Astrocyte of the hippocampus (primary cell): ENCODE results near the gene TAL1.

Experiments
- DNase-seq: peaks from one replicate; pipeline ENCODE4 v3.0.0; 2011; ENCODE audit warnings: low read depth, low spot score

Gene TAL1

GRCh38 chr1:47188791-47189785 lies 42.9 kb downstream of the TAL1 start:
- no peak for DNase-seq

DNA sequence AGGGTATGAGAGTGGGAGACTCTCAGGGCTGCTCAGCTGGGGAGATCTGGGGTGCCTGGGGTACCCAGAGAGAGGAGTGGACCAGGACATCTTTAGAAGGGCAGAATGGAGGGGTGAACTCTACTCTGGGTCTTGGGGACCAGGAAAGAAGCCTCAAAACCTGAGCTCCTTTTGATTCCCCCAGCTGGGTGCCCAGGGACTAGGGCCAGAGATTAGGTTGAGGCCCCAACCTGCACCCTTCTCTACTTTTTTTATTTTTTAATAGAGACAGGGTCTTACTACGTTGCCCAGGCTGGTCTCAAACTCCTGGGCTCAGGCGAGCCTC lies 44.1 kb downstream of the TAL1 start:
- DNase-seq = no peak

DNA sequence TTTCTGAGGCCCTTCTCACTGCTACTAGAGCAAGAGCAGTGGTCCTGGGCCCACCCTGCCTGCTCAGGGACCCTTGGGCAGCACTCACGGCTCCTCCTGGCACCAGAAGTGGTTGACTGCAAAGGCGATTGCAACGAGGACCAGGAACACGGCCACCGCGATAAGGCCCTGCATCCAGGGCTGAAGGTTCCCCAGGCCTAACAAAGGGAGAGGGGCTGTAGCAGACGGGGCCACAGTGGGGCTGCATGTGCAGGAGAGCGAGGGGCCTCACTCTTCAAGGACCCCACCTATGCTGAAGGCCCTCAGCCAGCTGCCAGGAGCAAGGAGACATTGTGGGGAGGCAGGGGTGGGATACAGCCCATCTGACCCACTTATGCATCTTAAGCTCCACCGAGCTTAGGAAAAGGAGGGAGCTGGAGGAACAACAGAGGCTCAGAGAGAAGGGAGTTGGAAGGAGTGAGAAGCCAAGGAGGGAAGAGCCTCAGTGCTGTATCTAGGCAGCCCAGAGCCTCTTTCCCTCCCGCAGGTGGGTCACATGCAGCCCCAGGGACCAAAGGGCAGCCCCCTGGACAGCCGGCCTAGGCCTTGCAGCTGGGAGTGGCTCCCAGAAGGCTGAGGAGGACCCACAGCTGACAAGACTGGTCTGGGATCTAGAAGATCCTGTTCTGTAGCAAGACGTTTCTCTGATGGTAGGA lies 44.6 kb downstream of the TAL1 start:
- no peak for DNase-seq

- DNase-seq = no peak
Measured at GRCh38 chr1:47186267-47187185, 45.5 kb downstream of the TAL1 start.

DNA sequence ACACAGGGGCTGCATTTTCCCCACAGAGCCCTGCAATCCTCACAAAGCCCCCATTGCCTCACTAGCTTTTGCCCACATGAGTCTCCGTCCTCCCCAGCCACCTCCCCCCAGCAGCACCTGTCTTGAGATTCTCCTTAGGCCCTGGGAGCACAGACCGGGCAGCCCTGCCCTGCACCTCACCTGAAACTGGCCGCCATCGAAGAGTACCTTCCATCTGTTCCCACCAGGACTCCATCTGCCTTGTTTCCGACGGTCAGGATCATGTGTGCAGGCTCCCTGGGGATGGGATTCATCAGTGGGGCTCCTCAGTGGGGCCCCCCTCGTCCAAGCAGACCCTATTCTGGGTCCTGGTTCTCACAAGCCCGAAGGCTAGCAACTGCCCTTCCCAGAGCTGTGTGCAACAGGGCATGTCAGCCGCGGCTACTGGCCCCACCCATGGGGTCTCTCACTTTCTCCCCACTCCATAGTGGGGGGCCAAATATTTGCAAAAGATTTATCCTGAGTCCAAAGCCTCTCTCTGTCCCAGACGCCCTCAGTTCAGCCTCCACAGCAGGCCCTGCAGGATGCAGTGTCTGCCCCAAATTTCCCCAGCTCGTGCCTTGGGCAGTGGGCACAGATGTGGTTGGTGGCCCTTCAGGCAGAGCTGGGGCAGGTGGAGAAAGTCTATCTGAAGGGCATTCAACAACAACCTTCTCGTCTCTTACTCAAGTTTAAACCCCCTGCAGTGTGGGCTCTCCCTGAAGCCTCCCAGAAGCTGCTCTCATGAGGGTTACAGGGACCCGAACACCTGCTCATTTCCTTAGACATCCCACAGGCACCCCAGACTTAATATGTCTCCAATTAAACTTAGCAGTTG lies 47.0 kb downstream of the TAL1 start:
- no peak for DNase-seq

DNA sequence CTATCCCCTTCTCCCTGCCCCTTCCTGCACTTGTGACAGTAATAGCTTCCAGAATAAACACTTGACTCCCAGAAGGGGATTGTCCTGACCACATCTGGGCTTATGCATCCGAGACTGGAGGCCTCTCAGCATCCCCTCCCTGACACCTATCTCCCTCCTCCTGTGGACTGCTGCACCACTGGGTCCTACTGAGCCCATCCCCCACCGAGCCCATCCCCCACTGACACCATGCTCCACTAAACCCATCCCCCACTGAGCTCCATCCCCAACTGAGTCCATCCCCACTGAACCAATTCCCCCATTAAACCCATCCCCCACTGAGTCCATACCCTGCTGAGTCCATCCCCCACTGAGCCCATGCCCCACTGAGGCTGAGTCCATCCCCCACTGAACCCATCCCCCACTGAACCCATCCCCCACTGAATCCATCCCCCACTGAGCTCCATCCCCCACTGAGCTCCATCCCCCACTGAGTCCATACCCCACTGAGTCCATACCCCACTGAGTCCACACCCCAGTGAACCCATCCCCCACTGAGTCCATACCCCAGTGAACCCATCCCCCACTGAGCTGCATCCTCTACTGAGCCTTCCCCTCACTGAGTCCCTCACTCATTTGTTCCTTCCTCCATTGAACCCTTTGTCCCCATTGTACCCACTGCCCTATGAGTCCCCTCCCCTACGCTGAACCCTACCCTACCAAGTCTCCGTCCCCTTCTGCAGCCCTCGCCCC lies 47.8 kb downstream of the TAL1 start:
- DNase-seq = no peak

GRCh38 chr1:47183308-47184089 lies 48.5 kb downstream of the TAL1 start:
- no peak for DNase-seq

DNA sequence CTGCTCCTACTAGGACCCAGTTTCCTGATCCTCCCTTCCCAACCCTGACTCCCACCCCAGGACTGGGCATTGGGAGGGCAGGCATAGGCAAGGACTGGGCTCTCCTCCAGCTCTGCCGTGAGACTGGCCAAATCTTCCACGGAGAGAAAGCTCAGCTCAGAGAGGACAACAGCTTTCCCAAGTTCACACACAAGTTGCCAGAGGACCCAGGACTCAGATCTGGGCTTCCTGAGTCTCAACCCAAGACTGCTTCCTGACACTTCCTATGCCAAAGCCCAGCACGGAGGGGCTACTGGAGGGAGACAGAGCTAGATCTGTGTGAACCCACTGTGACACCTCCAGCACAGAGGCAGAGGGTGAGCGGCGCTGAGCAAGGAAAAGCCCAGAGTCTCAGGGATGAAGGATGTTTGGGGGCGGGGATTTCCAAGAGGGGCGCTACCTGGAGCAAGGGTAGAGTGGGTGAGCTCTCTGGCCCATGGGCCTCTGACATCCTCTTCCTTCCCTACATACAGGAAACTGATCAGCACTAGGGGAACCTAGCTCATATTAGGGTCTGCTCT lies 49.3 kb downstream of the TAL1 start:
- no peak for DNase-seq

- DNase-seq = no peak
Measured at GRCh38 chr1:47181955-47182675, 49.9 kb downstream of the TAL1 start.

GRCh38 chr1:47181095-47181954 lies 50.7 kb downstream of the TAL1 start:
- DNase-seq = no peak

DNA sequence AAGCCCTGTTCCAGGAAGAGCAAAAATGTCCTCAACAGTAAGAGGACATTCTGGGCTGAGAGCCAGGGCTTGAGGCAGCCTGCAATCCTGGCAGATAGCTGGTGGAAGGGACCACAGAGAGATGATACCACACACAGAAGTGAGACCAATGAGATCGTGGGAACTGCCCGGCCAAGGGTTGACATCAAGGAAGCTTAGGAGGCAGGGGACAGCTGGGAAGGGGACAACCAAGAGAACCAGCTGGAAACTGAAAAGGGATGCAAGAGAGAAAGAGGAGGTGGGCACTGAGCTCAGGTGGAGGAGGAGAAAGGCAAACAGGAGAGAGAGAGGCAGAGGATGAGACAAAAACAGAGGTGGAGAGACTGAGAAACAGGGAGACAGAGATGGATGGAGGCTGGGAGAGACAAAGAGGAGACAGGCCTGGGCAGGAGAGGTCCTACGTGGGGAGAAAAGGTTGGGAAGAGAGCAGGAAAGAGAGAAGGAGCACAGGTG lies 51.4 kb downstream of the TAL1 start:
- no peak for DNase-seq

DNA sequence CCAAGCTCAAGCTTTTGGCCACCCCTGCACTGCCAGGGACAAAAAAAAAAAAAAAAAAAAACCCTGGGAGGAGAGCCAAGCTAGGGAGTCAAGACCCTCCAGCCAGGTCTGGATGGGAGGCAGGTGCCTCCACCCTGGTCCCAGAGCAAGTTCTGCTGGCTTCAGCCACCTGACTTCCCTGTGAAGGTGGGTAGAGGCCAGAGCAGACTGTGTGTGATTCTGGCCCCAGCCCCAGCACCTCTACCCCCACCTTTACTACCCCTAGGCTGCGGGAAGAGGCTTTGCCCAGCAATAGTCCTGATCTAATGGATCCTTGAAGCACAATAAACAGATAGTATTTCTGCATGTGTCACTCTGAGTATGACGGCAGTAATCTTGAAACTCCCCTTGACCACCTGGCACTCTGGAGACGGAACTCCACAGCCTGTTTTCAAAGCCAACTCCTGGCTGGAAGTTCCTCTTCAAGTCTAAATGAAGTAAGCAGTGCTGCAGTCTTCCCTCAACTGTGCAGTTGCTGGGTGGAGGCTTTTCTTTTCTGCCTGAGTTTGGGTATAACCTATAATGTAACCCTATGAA lies 51.9 kb downstream of the TAL1 start:
- no peak for DNase-seq

DNA sequence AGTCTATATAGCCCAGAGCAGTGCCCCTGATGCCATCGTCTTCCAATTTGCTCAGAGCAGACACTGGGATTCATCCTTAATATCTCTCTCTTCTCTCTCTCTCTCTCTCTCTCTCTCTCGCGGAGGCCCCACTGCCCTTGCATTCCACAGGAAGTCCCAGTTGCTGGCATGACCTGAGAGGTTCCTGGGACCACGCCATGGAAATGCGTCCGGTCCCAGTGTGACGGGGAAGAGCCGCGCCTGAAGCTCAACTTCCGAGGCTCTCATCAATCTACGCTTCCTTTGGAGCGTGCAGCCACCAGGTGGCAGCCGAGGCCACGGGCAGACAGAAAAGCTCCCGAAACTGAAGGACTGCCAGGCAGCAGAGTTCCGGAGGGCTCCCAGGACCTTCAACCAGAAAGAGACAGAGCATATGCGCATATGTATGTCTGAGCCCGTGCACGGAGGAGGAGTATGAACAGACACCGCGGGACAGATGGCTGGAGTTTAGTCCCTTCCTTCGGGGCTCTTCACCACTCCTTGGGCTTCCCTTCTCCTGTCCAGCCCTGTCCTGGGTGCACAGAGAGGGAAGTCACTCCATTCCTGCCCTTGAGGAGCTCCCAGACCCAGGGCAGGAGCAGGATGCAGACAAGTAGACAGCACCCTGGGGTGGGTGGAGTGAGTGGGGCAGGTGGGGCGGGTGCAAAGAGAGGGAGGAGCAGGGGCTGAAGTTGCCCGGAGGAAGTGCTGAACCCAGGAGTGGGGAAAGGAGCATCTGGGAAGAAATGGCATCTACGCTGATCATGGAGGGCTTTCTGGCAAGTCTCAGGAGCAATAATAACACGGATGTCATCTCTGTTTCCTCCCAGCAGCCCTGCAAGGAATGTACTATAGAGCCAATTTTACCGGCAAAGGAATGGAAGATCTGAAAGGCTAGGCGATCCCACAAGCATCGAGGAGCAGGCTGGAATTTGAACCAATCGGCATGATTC lies 52.7 kb downstream of the TAL1 start:
- peak; percentile 97 for DNase-seq

DNA sequence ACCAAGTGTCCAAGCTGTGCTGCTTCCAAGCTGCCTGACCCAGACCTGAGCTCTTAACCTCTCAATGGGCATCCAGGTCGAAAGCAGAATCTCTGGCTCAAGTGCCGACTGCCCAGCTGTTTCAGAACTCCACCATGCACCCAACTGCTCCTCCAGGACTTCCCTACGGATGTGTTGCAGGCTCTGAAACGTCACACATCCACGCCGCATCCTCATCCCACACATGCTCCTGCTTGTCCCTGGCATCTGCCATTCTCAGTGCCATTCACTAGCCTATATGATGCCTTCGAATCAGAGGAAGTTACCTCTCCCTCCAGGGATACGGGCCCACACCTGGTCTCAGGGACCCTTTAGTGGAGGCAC lies 53.4 kb downstream of the TAL1 start:
- no peak for DNase-seq

DNA sequence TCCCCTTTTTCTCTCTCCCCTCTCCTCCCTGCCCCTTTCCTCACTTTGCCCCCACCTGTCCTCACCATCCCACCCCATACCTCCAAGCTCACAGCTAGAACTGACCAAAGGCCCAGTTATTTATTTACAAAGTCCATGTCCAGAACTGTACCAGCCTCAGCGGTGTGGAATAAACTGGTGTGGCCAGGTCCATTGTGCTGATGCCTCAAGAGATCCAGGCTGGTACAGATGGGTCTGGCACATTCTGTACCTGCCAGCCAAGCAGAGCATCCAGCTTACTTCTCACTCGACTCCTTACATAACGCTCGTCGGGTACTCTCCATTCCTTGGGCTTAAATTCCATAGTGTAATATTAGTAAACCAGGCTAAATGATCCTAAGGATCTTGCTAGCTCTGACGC lies 54.0 kb downstream of the TAL1 start:
- DNase-seq = no peak
